GM19468 (cell line): ENCODE data around the gene KIFC1.
A peak's percentile ranks its signal among the peaks of the same experiment; 100 is the strongest.

Source experiments
- ATAC-seq: cut with Tn5 transposase; IDR thresholded peaks from one replicate; pipeline ENCODE4 v1.9.1; 2021; ENCODE audit warnings: mild to moderate bottlenecking, moderate library complexity, moderate number of reproducible peaks; ENCODE audit not compliant: unreplicated experiment; ENCODE audit errors: extremely low read depth

KIFC1 gene

GRCh38 chr6:33438978-33439594, 47.5 kb downstream of the KIFC1 start:
- no peak for ATAC-seq

- ATAC-seq = no peak
Measured at GRCh38 chr6:33439956-33440648, 48.5 kb downstream of the KIFC1 start.

GRCh38 chr6:33440649-33441309, 49.2 kb downstream of the KIFC1 start:
- ATAC-seq = no peak

- no peak for ATAC-seq
Measured at GRCh38 chr6:33441457-33441856, 49.8 kb downstream of the KIFC1 start.

GRCh38 chr6:33442283-33442682, 50.7 kb downstream of the KIFC1 start:
- ATAC-seq = no peak

GRCh38 chr6:33443025-33443424, 51.4 kb downstream of the KIFC1 start:
- no peak for ATAC-seq

GRCh38 chr6:33443619-33444504, 52.2 kb downstream of the KIFC1 start:
- ATAC-seq = no peak

GRCh38 chr6:33445119-33445603, 53.5 kb downstream of the KIFC1 start:
- no peak for ATAC-seq

GRCh38 chr6:33446356-33446755, 54.7 kb downstream of the KIFC1 start:
- ATAC-seq = no peak

GRCh38 chr6:33450434-33450833, 58.8 kb downstream of the KIFC1 start:
- ATAC-seq = no peak

- ATAC-seq = no peak
Measured at GRCh38 chr6:33451606-33452005, 60.0 kb downstream of the KIFC1 start.

GRCh38 chr6:33452496-33452895, 60.9 kb downstream of the KIFC1 start:
- no peak for ATAC-seq

- ATAC-seq = no peak
Measured at GRCh38 chr6:33453393-33454008, 61.9 kb downstream of the KIFC1 start.

GRCh38 chr6:33454009-33454946, 62.7 kb downstream of the KIFC1 start, which contains the start of gene ZBTB9:
Gene ZBTB9 (plus strand): TSS chr6:33454576. CDS start chr6:33455101, 525 bp downstream.
- peak; percentile 91 for ATAC-seq

GRCh38 chr6:33455051-33455450, 63.4 kb downstream of the KIFC1 start:
- ATAC-seq = no peak

GRCh38 chr6:33456156-33456555, 64.5 kb downstream of the KIFC1 start:
- ATAC-seq = no peak

- no peak for ATAC-seq
Measured at GRCh38 chr6:33458676-33459075, 67.1 kb downstream of the KIFC1 start.

- ATAC-seq = no peak
Measured at GRCh38 chr6:33459226-33459625, 67.6 kb downstream of the KIFC1 start.
